H1 (cell line): ENCODE measurements around the gene OGFOD3. TPM values are rescaled to one million over a fixed set of nuclear protein-coding genes. Genes with fewer than 3 reads are reported as not detected.

Experiments used
- CTCF ChIA-PET: fragments of 300-600 bp; sonication (Branson Sonifier 250); formaldehyde crosslinking; loops from one replicate; lab custom pipeline; 2021; ENCODE audit not compliant: partially characterized antibody; lab: Charles Lee
- POLR2A ChIA-PET: fragments of 300-600 bp; sonication (Branson Sonifier 250); formaldehyde crosslinking; loops from one replicate; lab custom pipeline; 2021; ENCODE audit warnings: inconsistent platforms; ENCODE audit not compliant: partially characterized antibody; lab: Charles Lee
- DNase-seq, 2 experiments: peaks; one replicate each; pipeline versions ENCODE4 v3.0.0 to v3.0.0-alpha.2; 2010 to 2022; ENCODE audit warnings: low spot score in 2 of 2, low read depth in 1 of 2, mixed read lengths in 1 of 2
- FAIRE-seq: peaks from 2 replicates; lab custom pipeline; 2011; peaks lifted over from hg19 to GRCh38; lab: Jason Lieb, UNC
- H2AFZ ChIP-seq: 2 replicates; pipeline ENCODE4 v1.8.1; 2012; ENCODE audit warnings: low read length, inconsistent platforms
- H2AK5ac ChIP-seq: 2 replicates; pipeline ENCODE4 v1.6.1; 2013; ENCODE audit warnings: low read depth, low read length
- H2BK120ac ChIP-seq: replicated peaks from 2 replicates; pipeline ENCODE3; 2013; ENCODE audit warnings: low read depth, low read length, inconsistent platforms
- H2BK12ac ChIP-seq: 2 replicates; pipeline ENCODE4 v1.6.1; 2013; ENCODE audit warnings: low read depth, low read length
- H2BK15ac ChIP-seq: 2 replicates; pipeline ENCODE4 v1.6.1; 2013; ENCODE audit warnings: low read length
- H2BK20ac ChIP-seq: 2 replicates; pipeline ENCODE4 v1.6.1; 2013; ENCODE audit warnings: low read length
- H2BK5ac ChIP-seq: 2 replicates; pipeline ENCODE4 v1.6.1; 2013; ENCODE audit warnings: low read depth, low read length
- H3K14ac ChIP-seq: 2 replicates; pipeline ENCODE4 v1.6.1; 2013; ENCODE audit warnings: inconsistent platforms; ENCODE audit not compliant: insufficient read length
- H3K18ac ChIP-seq: 2 replicates; pipeline ENCODE4 v1.6.1; 2013; ENCODE audit warnings: low read length; ENCODE audit errors: extremely low read depth
- H3K23ac ChIP-seq: 2 replicates; pipeline ENCODE4 v1.6.1; 2013; ENCODE audit warnings: inconsistent platforms; ENCODE audit not compliant: insufficient read length
- H3K23me2 ChIP-seq: 2 replicates; pipeline ENCODE4 v1.6.1; 2013; ENCODE audit warnings: low read depth, low read length
- H3K27ac ChIP-seq: 2 replicates; pipeline ENCODE4 v1.6.1; 2011; ENCODE audit warnings: low read depth, low read length, inconsistent platforms
- H3K27me3 ChIP-seq, 4 experiments: replicated peaks in 1 of 4; 1 replicate in 1 of 4; 2 replicates in 3 of 4; pipeline versions ENCODE4 v1.6.1 to v1.8.1; 2011 to 2013; ENCODE audit warnings: low read length in 3 of 4, mild to moderate bottlenecking in 3 of 4, inconsistent platforms in 2 of 4, mixed read lengths in 2 of 4, moderate library complexity in 1 of 4; ENCODE audit not compliant: control insufficient read depth in 3 of 4, insufficient read depth in 3 of 4; ENCODE audit errors: extremely low read depth in 1 of 4
- H3K36me3 ChIP-seq, 4 experiments: 2 replicates each; pipeline versions ENCODE4 v1.6.1 to v1.8.1; 2011 to 2013; ENCODE audit warnings: mild to moderate bottlenecking in 4 of 4, low read length in 3 of 4, moderate library complexity in 2 of 4, control low read depth in 1 of 4, inconsistent platforms in 1 of 4; ENCODE audit not compliant: insufficient read depth in 4 of 4, control insufficient read depth in 2 of 4
- H3K4ac ChIP-seq: replicated peaks from 2 replicates; pipeline ENCODE3; 2013; ENCODE audit warnings: low read length, low read depth, mixed read lengths, inconsistent platforms; ENCODE audit not compliant: insufficient read length
- H3K4me1 ChIP-seq, 4 experiments: replicated peaks in 1 of 4; 1 replicate in 1 of 4; 2 replicates in 3 of 4; pipeline versions ENCODE4 v1.6.1 to v1.8.1; 2011 to 2013; ENCODE audit warnings: low read length in 3 of 4, inconsistent platforms in 2 of 4, mixed read lengths in 1 of 4; ENCODE audit not compliant: insufficient read depth in 4 of 4, control insufficient read depth in 3 of 4
- H3K4me2 ChIP-seq, 2 experiments: 2 replicates each; pipeline versions ENCODE4 v1.6.1 to v1.8.1; 2011 to 2013; ENCODE audit warnings: low read depth in 2 of 2, low read length in 2 of 2, control low read depth in 1 of 2, inconsistent platforms in 1 of 2, mild to moderate bottlenecking in 1 of 2; ENCODE audit not compliant: insufficient read depth in 1 of 2
- H3K4me3 ChIP-seq, 4 experiments: fragments of 200-600, 300-600 bp in 1 of 4; sonication (generic), shearing (Covaris generic), sonication (Bioruptor Twin) in 1 of 4; 2 replicates each; pipeline versions ENCODE4 v1.5.1 to v1.8.1; 2011 to 2016; ENCODE audit warnings: low read length in 4 of 4, low read depth in 3 of 4, control low read depth in 2 of 4, inconsistent platforms in 2 of 4, mild to moderate bottlenecking in 2 of 4, mixed read lengths in 1 of 4, moderate library complexity in 1 of 4; ENCODE audit not compliant: insufficient read depth in 2 of 4; ENCODE audit errors: extremely low read depth in 1 of 4
- H3K56ac ChIP-seq: replicated peaks from 2 replicates; pipeline ENCODE3; 2013; ENCODE audit warnings: low read depth, mild to moderate bottlenecking, mixed read lengths, low read length, inconsistent platforms; ENCODE audit not compliant: insufficient read length
- H3K79me1 ChIP-seq: 2 replicates; pipeline ENCODE4 v1.6.1; 2013; ENCODE audit warnings: low read depth, low read length, control low read depth
- H3K79me2 ChIP-seq, 2 experiments: 2 replicates each; pipeline versions ENCODE4 v1.6.1 to v1.8.1; 2012 to 2013; ENCODE audit warnings: low read length in 2 of 2, mild to moderate bottlenecking in 2 of 2, inconsistent platforms in 1 of 2; ENCODE audit not compliant: insufficient read depth in 2 of 2, control insufficient read depth in 1 of 2
- H3K9ac ChIP-seq, 4 experiments: replicated peaks in 1 of 4; 1 replicate in 1 of 4; 2 replicates in 3 of 4; pipeline versions ENCODE4 v1.6.1 to v1.8.1; 2011 to 2013; ENCODE audit warnings: low read depth in 3 of 4, low read length in 3 of 4, control low read depth in 2 of 4, mild to moderate bottlenecking in 2 of 4, moderate library complexity in 2 of 4, inconsistent platforms in 1 of 4; ENCODE audit errors: extremely low read depth in 1 of 4
- H3K9me3 ChIP-seq, 2 experiments: 2 replicates each; pipeline versions ENCODE4 v1.6.1 to v1.8.1; 2012 to 2013; ENCODE audit warnings: mild to moderate bottlenecking in 2 of 2, moderate library complexity in 2 of 2, control low read depth in 1 of 2, inconsistent platforms in 1 of 2, low read depth in 1 of 2, low read length in 1 of 2, mixed read lengths in 1 of 2; ENCODE audit not compliant: insufficient read depth in 2 of 2
- H4K20me1 ChIP-seq, 2 experiments: replicated peaks in 1 of 2; 2 replicates each; pipeline versions ENCODE3 to v1.8.1; 2011 to 2013; ENCODE audit warnings: inconsistent platforms in 2 of 2, low read length in 2 of 2, mild to moderate bottlenecking in 1 of 2; ENCODE audit not compliant: insufficient read depth in 2 of 2, control insufficient read depth in 1 of 2
- H4K5ac ChIP-seq: 2 replicates; pipeline ENCODE4 v1.6.1; 2013; ENCODE audit warnings: low read length, low read depth, mixed read lengths, inconsistent platforms; ENCODE audit not compliant: insufficient read length
- H4K8ac ChIP-seq: 2 replicates; pipeline ENCODE4 v1.8.0; 2013; ENCODE audit warnings: mild to moderate bottlenecking, moderate library complexity, low read length, inconsistent platforms; ENCODE audit not compliant: insufficient read depth; ENCODE audit errors: extremely low read depth
- H4K91ac ChIP-seq: replicated peaks from 2 replicates; pipeline ENCODE3; 2013; ENCODE audit warnings: low read length, mixed read lengths, inconsistent platforms; ENCODE audit not compliant: insufficient read length
- BRCA1 ChIP-seq: IDR thresholded peaks from 2 replicates; pipeline ENCODE4 v1.6.1; 2012; ENCODE audit warnings: low read depth, low read length, improper control_type of control experiment
- E2F6 ChIP-seq: IDR thresholded peaks from 2 replicates; pipeline ENCODE4 v1.6.1; 2012; ENCODE audit warnings: inconsistent platforms
- EZH2 ChIP-seq: fragments of 200-600 bp; sonication (generic); IDR thresholded peaks from 2 replicates; pipeline ENCODE4 v1.7.1; 2012; ENCODE audit warnings: low read depth, mild to moderate bottlenecking, moderate library complexity, low read length, inconsistent platforms; ENCODE audit not compliant: severe bottlenecking
- KDM1A ChIP-seq: fragments of 200-600, 300-600 bp; sonication (generic); IDR thresholded peaks from 2 replicates; pipeline ENCODE4 v1.7.1; 2016; ENCODE audit warnings: mild to moderate bottlenecking, low read length, borderline replicate concordance
- KDM4A ChIP-seq: IDR thresholded peaks from one replicate; pipeline ENCODE4 v1.7.1; 2012; ENCODE audit warnings: low read depth, mild to moderate bottlenecking, moderate library complexity, low read length, inconsistent platforms; ENCODE audit not compliant: severe bottlenecking
- POLR2A ChIP-seq, 2 experiments: IDR thresholded peaks; 1 replicate in 1 of 2; 2 replicates in 1 of 2; pipeline ENCODE4 v1.6.1; 2011; ENCODE audit warnings: low read depth in 2 of 2, low read length in 2 of 2, mild to moderate bottlenecking in 2 of 2; ENCODE audit errors: control extremely low read depth in 1 of 2
- RNF2 ChIP-seq: fragments of 200-900, 300-1000 bp; sonication (generic); IDR thresholded peaks from 2 replicates; pipeline ENCODE4 v1.7.1; 2016; ENCODE audit warnings: borderline replicate concordance, low read depth, mild to moderate bottlenecking, antibody characterized with exemption, low read length; ENCODE audit not compliant: poor library complexity, severe bottlenecking; ENCODE audit errors: missing control alignments
- SIX5 ChIP-seq: IDR thresholded peaks from 2 replicates; pipeline ENCODE4 v1.6.1; 2011; ENCODE audit warnings: mild to moderate bottlenecking, low read depth, low read length
- WGBS, 2 experiments: shearing (Covaris generic) in 1 of 2; methylation state at CpG; one replicate each; pipeline versions ENCODE4 v1.1.6 to v1.1.7; 2013 to 2015; ENCODE audit warnings: low lambda C conversion rate in 2 of 2, mixed read lengths in 2 of 2, inconsistent platforms in 1 of 2, low coverage in 1 of 2, missing lambda C conversion rate in 1 of 2; ENCODE audit not compliant: insufficient replicate concordance in 2 of 2, insufficient coverage in 1 of 2, insufficient read length in 1 of 2; ENCODE audit errors: extremely low coverage in 1 of 2, missing lambda C conversion rate in 1 of 2; 5-methylcytosine and 5-hydroxymethylcytosine counted together
- polyA plus RNA-seq, 7 experiments: library from polyadenylated mRNA; depleted of rRNA in 3 of 7; stranded (reverse) in 5 of 7; unstranded in 2 of 7; fragments of >200 nt in 5 of 7; fragments of 200-250 nt in 2 of 7; gene quantifications; 1 replicate in 5 of 7; 2 replicates in 1 of 7; 4 replicates in 1 of 7; pipeline versions ENCODE4 v1.2.1 to v1.2.3, GENCODE V29; 2011 to 2013; ENCODE audit warnings: missing spikeins in 2 of 7, mixed read lengths in 2 of 7
- total RNA-seq: library from RNA; stranded (reverse); fragmentation: NEBNext Ultra II Directional; extraction: Animal tissue kit (Norgen Biotek cat#: 25700); gene quantifications from 2 replicates; pipeline ENCODE4 v1.2.1, GENCODE V29; 2021
- TF ChIP-seq, protein P1 (sequence below): IDR thresholded peaks from 2 replicates; pipeline ENCODE4 v1.6.1; 2012; ENCODE audit warnings: inconsistent platforms

Gene OGFOD3
- total and polyA plus RNA-seq, 2 of the 8 experiments (the other 6 are each of a cell fraction or from before 2014, with no cell fraction given) = 21.1 to 21.8 TPM

GRCh38 chr17:82371333-82372248, 46.8 kb downstream of the OGFOD3 start, which contains the start of gene UTS2R:
TSS of gene UTS2R (plus strand) at chr17:82371765. CDS start at chr17:82374325, 2,560 bp downstream.
- no peak for DNase-seq
- Histone ChIP-seq H3K23me2 (peaks cover 7% of the 10 kb centered on the region; the same call in 1 of the 2 replicates), H3K56ac (no peak within 1 kb of the TSS), H4K20me1 (peaks cover 0 to 4% of the 10 kb centered on the region in 2 experiments), H3K27ac (no peak within 1 kb of the TSS), H3K23ac (no peak within 1 kb of the TSS), H3K79me1 (no peaks in the 10 kb centered on the region), H4K8ac (peak within 1 kb of the TSS; percentile 25; the same call in 1 of the 2 replicates), H3K4ac (no peak within 1 kb of the TSS), H3K9me3 (no peaks in the 10 kb centered on the region; a peak in 1 of 4 replicates), H2BK5ac (no peak within 1 kb of the TSS), H4K5ac (no peak within 1 kb of the TSS), H2AFZ (no peak within 1 kb of the TSS), H3K79me2 (no peaks in the 10 kb centered on the region), H3K18ac (peak within 1 kb of the TSS; percentile 24; the same call in 1 of the 2 replicates), H3K9ac (no peak within 1 kb of the TSS), H3K36me3 (no peaks in the 10 kb centered on the region), H2BK12ac (no peak within 1 kb of the TSS), H3K14ac (no peak within 1 kb of the TSS), H3K4me3 (peak within 1 kb of the TSS; percentile 14 to 61 (median 26); a peak in 6 of 8 replicates), H2AK5ac (no peak within 1 kb of the TSS), H3K4me2 (peak within 1 kb of the TSS; percentile 59 to 67; a peak in 3 of 4 replicates), H2BK120ac (no peak within 1 kb of the TSS), H4K91ac (no peak within 1 kb of the TSS), H3K4me1 (peaks cover 0 to 6% (median 0%) of the 10 kb centered on the region in 4 experiments; a peak in 2 of 7 replicates), H2BK15ac (0 out of 2 replicates have a peak within 1 kb of the TSS, but pooled peaks have one; percentile 34), H3K27me3 (peaks cover 29 to 65% (median 53%) of the 10 kb centered on the region in 4 experiments), H2BK20ac (no peak within 1 kb of the TSS)
- no peak for FAIRE-seq
- CTCF ChIA-PET = interaction anchor here (0.6 to 2.4 kb wide), 7 partner anchors 9 to 133 kb away, joined by 3 to 15 read pairs (median 4); no protein-coding TSS in a partner anchor
- POLR2A ChIA-PET = interaction anchor here (0.9 to 1.3 kb wide), 2 partner anchors 9 to 21 kb away, joined by 3 to 5 read pairs; no protein-coding TSS in a partner anchor
- 9% methylated on average over 52 of the region's 109 CpGs; no CpG with 5 or more reads in 1 of the 2 experiments for WGBS, 2 experiments
- TF ChIP-seq EZH2 = peak; percentile 55
- peak; percentile 40 for TF ChIP-seq RNF2
- peak; percentile 42; the same call in 1 of the 2 replicates for TF ChIP-seq E2F6
- TF ChIP-seq, protein P1, sequence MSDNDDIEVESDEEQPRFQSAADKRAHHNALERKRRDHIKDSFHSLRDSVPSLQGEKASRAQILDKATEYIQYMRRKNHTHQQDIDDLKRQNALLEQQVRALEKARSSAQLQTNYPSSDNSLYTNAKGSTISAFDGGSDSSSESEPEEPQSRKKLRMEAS = peak; percentile 58
- TF ChIP-seq KDM4A = peak; percentile 60
- TF ChIP-seq POLR2A (IDR thresholded peaks at IDR 0.05; ENCODE audit: control extremely low read depth in 1 of 2, low read depth in 2 of 2, low read length in 2 of 2) = no peak
- no peak for TF ChIP-seq BRCA1
- no peak for TF ChIP-seq KDM1A
- no peak for TF ChIP-seq SIX5
